Choroid plexus epithelial cell (primary cell): ENCODE measurements around the gene FAM199X.

Source experiments
- DNase-seq: peaks from one replicate; pipeline ENCODE4 v3.0.0-alpha.2; 2010; ENCODE audit warnings: low read depth
- H3K4me3 ChIP-seq: 2 replicates; pipeline ENCODE4 v1.5.1; 2011; ENCODE audit warnings: low read depth, mild to moderate bottlenecking, control low read depth, low read length, moderate library complexity
- CTCF ChIP-seq: conservative IDR thresholded peaks from 2 replicates; pipeline ENCODE4 v1.5.1; 2011; ENCODE audit warnings: low read depth, mild to moderate bottlenecking, control low read depth, inconsistent platforms, low read length, moderate library complexity

FAM199X gene

GRCh38 chrX:104135677-104136076, 30.6 kb upstream of the FAM199X start:
- peak; percentile 45 for DNase-seq
- no peak overlapping the region for H3K4me3 ChIP-seq
- TF ChIP-seq CTCF, result no peak

DNA sequence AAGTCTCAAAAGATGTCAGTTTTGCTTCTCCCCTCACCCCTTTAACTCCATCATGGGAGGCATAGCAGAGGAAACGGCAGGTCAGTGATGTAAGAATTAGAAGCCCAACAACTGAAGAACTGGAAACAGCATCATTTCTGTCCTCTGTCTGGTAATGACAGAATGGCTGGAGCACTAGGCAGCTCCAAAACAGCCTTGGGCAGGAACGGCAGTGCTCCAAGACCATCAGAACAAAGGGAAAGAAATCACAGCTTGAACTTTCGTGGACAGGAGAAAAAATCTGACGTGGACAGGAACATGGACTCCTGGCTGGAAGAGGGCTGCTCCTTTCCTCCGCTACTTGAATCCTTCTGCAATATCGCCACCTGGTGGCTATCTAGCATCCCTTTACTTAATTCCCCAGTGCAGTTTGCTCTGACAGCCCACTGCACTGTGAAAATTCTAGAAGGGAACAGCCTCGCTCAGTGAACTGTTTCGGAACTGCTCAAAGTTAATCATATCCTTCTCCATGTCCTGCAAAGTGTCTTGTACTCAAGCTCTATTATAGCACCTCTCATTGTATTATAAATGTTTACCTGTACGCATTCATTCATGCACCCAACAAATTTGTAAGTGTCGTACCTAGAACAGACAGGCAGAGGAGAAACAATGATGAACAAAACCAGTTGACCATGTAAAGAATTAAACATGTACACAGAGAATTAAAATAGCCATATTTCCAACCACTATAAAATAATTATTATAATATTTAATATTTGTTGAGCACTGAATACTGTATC, 29.8 kb upstream of the FAM199X start:
- H3K4me3 ChIP-seq, result peak overlapping the region; percentile 58
- peak; percentile 95 for DNase-seq
- peak; percentile 75 for TF ChIP-seq CTCF

- H3K4me3 ChIP-seq, result no peak overlapping the region
- peak; percentile 40 for DNase-seq
- no peak for TF ChIP-seq CTCF
Observed at GRCh38 chrX:104137496-104137895, 28.8 kb upstream of the FAM199X start.

DNA sequence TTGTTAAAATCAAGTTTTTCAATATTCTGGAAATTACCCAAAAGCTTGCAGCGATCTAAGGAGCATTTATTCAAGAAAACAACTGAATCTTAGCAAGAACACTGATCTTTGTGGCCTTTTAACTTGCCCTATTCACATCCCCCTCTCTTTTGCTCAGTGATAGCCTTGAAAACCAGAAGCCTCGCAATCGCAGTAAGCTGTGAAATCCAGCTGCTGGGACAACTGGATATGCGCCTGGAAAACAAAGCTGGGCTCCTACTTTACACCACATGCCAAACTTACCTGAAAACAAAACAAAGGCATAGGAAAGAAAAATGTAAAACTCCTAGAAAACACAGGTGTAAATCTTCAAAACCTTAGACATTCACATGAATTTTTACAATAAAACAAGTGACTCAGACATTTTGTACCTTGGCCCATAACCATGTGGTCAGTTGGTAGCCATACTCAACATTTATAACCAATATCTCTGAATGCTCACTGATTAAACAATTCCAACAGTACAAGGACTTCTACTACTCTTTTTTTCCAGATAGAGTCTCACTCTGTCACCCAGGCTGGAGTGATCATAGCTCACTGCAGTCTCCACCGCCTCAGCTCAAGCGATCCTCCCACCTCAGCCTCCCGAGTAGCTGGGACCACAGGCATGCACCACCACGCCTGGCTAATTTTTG, 25.0 kb upstream of the FAM199X start:
- TF ChIP-seq CTCF, result no peak
- no peak overlapping the region for H3K4me3 ChIP-seq
- no peak for DNase-seq

GRCh38 chrX:104151037-104151436, 15.2 kb upstream of the FAM199X start:
- no peak for DNase-seq
- TF ChIP-seq CTCF, result no peak
- H3K4me3 ChIP-seq, result no peak overlapping the region

DNA sequence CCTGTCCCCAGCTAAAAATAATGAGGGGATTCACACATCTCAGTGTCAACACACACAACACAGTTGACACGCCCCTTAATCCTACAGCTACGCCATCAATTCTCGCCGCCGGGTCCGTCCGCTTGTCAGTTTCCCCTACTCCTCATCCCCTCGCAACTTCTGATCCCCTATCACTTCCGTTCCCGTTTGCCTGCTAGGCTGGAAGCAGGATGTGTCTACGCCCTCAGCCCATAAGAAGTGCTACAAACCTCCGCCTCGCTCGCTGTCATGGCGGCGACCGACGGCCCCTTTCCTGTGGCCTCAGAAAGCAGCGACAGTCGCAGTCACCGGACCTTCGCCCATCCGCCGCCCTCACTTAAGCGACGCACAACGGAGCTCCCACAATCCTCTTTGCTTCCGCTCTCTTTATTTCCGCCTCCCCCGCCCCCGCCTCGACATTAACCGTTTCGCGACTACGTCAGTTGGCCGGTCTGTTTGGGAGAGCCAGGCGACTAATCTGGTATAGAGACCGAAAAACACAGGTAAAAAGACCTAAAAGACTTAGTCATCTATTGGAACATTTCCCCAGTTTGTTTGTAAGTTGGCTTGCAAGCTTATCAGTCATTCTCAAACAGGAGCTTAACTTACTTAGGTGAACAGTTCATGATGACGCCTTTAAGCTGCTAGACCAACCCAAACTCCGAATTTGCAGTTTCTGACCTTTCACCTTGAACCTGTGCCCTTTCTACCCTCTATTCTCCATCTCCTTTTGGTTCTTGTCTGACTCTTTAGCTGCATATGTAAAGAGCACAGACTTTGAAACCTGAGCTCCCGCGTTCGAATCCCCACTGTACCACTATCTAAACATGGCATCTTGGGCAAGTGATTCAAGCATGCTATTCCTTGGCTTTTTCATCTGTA, 9.4 kb upstream of the FAM199X start, which contains the start of gene SLC25A53:
SLC25A53 (minus strand) TSS at position 380 of the 900 bp plus-strand sequence. CDS start 51,752 bp downstream, outside the sequence.
- DNase-seq, result peak; percentile 82

More for the DNA sequence above, 9.4 kb upstream of the FAM199X start, which contains the start of gene SLC25A53:
- TF ChIP-seq CTCF, result no peak
- peak within 1 kb of the TSS; percentile 81 for H3K4me3 ChIP-seq
